HepG2 (cell line): ENCODE results near the gene GLIS2. TPM values are rescaled to one million over a fixed set of nuclear protein-coding genes. Genes with fewer than 3 reads are reported as not detected.

Experiments used
- CAMTA2 ChIP-seq: sonication (generic); formaldehyde crosslinking; IDR thresholded peaks from 2 replicates; pipeline ENCODE4 v1.4.0; 2020; ENCODE audit warnings: mild to moderate bottlenecking, missing genetic modification reagents, borderline replicate concordance
- CTCF ChIP-seq: sonication (generic); formaldehyde crosslinking; IDR thresholded peaks from 2 replicates; pipeline ENCODE4 v1.5.0; 2020; ENCODE audit warnings: mild to moderate bottlenecking, missing genetic modification reagents, moderate library complexity
- DPF2 ChIP-seq: sonication (generic); formaldehyde crosslinking; IDR thresholded peaks from 2 replicates; pipeline ENCODE4 v1.4.0; 2020; ENCODE audit warnings: mild to moderate bottlenecking, low read depth, missing genetic modification reagents, borderline replicate concordance
- HNRNPLL ChIP-seq: fragments of 200-400 bp; formaldehyde crosslinking; IDR thresholded peaks from 2 replicates; pipeline ENCODE4 v1.6.1; 2017; ENCODE audit warnings: mild to moderate bottlenecking, low read depth, low read length; ENCODE audit not compliant: poor library complexity, severe bottlenecking
- ISL2 ChIP-seq: sonication (generic); formaldehyde crosslinking; IDR thresholded peaks from 2 replicates; pipeline ENCODE4 v1.5.0; 2020; ENCODE audit warnings: missing genetic modification reagents
- JUNB ChIP-seq: sonication (generic); formaldehyde crosslinking; IDR thresholded peaks from 2 replicates; pipeline ENCODE4 v1.8.0; 2022; ENCODE audit warnings: missing genetic modification reagents, mild to moderate bottlenecking, borderline replicate concordance
- JUND ChIP-seq: sonication (generic); formaldehyde crosslinking; IDR thresholded peaks from 2 replicates; pipeline ENCODE4 v1.8.0; 2022; ENCODE audit warnings: mild to moderate bottlenecking, missing genetic modification reagents
- KDM3A ChIP-seq: IDR thresholded peaks from 2 replicates; pipeline ENCODE4 v1.6.1; 2018; ENCODE audit warnings: low read depth, missing compliant biosample characterization
- MAFF ChIP-seq: IDR thresholded peaks from 2 replicates; pipeline ENCODE4 v1.6.1; 2011; ENCODE audit warnings: low read depth, low read length, improper control_type of control experiment
- NR2C2 ChIP-seq: sonication (generic); formaldehyde crosslinking; IDR thresholded peaks from 2 replicates; pipeline ENCODE4 v1.4.0; 2020; ENCODE audit warnings: missing genetic modification reagents, mild to moderate bottlenecking, moderate library complexity, borderline replicate concordance
- SOX6 ChIP-seq, 2 experiments: fragments of 450-650 bp in 1 of 2; sonication (generic) in 1 of 2; formaldehyde crosslinking in 1 of 2; IDR thresholded peaks; 2 replicates each; pipeline versions ENCODE4 v1.4.0 to v1.6.1; 2017 to 2020; ENCODE audit warnings: antibody characterized with exemption in 1 of 2, mild to moderate bottlenecking in 1 of 2, missing genetic modification reagents in 1 of 2
- ZSCAN30 ChIP-seq: sonication (generic); formaldehyde crosslinking; IDR thresholded peaks from 2 replicates; pipeline ENCODE4 v1.5.0; 2020; ENCODE audit warnings: mild to moderate bottlenecking, missing genetic modification reagents
- polyA plus RNA-seq, 8 experiments: library from polyadenylated mRNA; depleted of rRNA in 3 of 8; stranded (reverse) in 7 of 8; unstranded in 1 of 8; fragments of >200 nt; fragmentation: Illumina TruSeq in 4 of 8; extraction: Trizol in 4 of 8; gene quantifications; 2 replicates each; pipeline versions ENCODE4 v1.2.1 to v1.2.3, GENCODE V29; 2011 to 2016; ENCODE audit warnings: low read depth in 4 of 8, missing spikeins in 1 of 8, mixed read lengths in 1 of 8; ENCODE audit not compliant: insufficient read depth in 1 of 8
- total RNA-seq, 5 experiments: library from RNA; depleted of rRNA; stranded (reverse); fragments of >200 nt; fragmentation: Illumina TruSeq; extraction: Trizol; gene quantifications; 2 replicates each; pipeline ENCODE4 v1.2.3, GENCODE V29; 2016; ENCODE audit warnings: low read depth in 1 of 5
- TF ChIP-seq, protein P1 (sequence below): sonication (generic); formaldehyde crosslinking; IDR thresholded peaks from 2 replicates; pipeline ENCODE4 v1.4.0; 2020; ENCODE audit warnings: missing genetic modification reagents
- TF ChIP-seq, protein P2 (sequence below): sonication (generic); formaldehyde crosslinking; IDR thresholded peaks from 2 replicates; pipeline ENCODE4 v1.5.0; 2020; ENCODE audit warnings: missing genetic modification reagents
- TF ChIP-seq, protein P3 (sequence below): sonication (generic); formaldehyde crosslinking; IDR thresholded peaks from 2 replicates; pipeline ENCODE4 v1.9.0; 2022; ENCODE audit warnings: missing genetic modification reagents, mild to moderate bottlenecking, borderline replicate concordance
- TF ChIP-seq, protein P4 (sequence below): sonication (generic); formaldehyde crosslinking; IDR thresholded peaks from 2 replicates; pipeline ENCODE4 v1.4.0; 2020; ENCODE audit warnings: missing genetic modification reagents

The GLIS2 gene
- total and polyA plus RNA-seq, 2 of the 13 experiments (the other 11 are each of a cell fraction or from before 2014, with no cell fraction given) = 0.28 to 0.29 TPM

GRCh38 chr16:4372578-4373355, 56.9 kb downstream of the GLIS2 start (continued):
- TF ChIP-seq, protein P1, sequence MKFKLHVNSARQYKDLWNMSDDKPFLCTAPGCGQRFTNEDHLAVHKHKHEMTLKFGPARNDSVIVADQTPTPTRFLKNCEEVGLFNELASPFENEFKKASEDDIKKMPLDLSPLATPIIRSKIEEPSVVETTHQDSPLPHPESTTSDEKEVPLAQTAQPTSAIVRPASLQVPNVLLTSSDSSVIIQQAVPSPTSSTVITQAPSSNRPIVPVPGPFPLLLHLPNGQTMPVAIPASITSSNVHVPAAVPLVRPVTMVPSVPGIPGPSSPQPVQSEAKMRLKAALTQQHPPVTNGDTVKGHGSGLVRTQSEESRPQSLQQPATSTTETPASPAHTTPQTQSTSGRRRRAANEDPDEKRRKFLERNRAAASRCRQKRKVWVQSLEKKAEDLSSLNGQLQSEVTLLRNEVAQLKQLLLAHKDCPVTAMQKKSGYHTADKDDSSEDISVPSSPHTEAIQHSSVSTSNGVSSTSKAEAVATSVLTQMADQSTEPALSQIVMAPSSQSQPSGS (CRISPR knock-in tag) = no peak
- TF ChIP-seq MAFF (no peak), SOX6 (IDR thresholded peaks at IDR 0.05) (no peak), SOX6 (CRISPR knock-in tag; IDR thresholded peaks at IDR 0.05) (peak; percentile 71), KDM3A (CRISPR knock-in tag) (0 out of 2 replicates have a peak, but pooled peaks have one; percentile 18), HNRNPLL (peak; percentile 6), CAMTA2 (peak; percentile 18; the same call in 1 of the 2 replicates), NR2C2 (CRISPR knock-in tag) (peak; percentile 68), CTCF (CRISPR knock-in tag) (peak; percentile 62), JUND (peak; percentile 16; the same call in 1 of the 2 replicates), JUNB (CRISPR knock-in tag) (no peak), ZSCAN30 (no peak), ISL2 (CRISPR knock-in tag) (peak; percentile 29; the same call in 1 of the 2 replicates), DPF2 (peak; percentile 26; the same call in 1 of the 2 replicates)
- TF ChIP-seq, protein P2, sequence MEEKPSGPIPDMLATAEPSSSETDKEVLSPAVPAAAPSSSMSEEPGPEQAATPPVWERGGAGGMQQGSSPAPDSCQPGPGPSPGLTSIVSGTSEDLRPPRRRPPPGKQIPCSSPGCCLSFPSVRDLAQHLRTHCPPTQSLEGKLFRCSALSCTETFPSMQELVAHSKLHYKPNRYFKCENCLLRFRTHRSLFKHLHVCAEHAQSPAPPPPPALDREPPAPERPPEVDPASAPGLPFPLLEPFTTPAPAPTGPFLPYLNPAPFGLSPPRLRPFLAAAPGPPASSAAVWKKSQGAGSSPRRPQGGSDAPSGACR (CRISPR knock-in tag) = 0 out of 2 replicates have a peak, but pooled peaks have one; percentile 61
- TF ChIP-seq, protein P3, sequence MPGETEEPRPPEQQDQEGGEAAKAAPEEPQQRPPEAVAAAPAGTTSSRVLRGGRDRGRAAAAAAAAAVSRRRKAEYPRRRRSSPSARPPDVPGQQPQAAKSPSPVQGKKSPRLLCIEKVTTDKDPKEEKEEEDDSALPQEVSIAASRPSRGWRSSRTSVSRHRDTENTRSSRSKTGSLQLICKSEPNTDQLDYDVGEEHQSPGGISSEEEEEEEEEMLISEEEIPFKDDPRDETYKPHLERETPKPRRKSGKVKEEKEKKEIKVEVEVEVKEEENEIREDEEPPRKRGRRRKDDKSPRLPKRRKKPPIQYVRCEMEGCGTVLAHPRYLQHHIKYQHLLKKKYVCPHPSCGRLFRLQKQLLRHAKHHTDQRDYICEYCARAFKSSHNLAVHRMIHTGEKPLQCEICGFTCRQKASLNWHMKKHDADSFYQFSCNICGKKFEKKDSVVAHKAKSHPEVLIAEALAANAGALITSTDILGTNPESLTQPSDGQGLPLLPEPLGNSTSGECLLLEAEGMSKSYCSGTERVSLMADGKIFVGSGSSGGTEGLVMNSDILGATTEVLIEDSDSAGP (CRISPR knock-in tag) = peak; percentile 76
- TF ChIP-seq, protein P4, sequence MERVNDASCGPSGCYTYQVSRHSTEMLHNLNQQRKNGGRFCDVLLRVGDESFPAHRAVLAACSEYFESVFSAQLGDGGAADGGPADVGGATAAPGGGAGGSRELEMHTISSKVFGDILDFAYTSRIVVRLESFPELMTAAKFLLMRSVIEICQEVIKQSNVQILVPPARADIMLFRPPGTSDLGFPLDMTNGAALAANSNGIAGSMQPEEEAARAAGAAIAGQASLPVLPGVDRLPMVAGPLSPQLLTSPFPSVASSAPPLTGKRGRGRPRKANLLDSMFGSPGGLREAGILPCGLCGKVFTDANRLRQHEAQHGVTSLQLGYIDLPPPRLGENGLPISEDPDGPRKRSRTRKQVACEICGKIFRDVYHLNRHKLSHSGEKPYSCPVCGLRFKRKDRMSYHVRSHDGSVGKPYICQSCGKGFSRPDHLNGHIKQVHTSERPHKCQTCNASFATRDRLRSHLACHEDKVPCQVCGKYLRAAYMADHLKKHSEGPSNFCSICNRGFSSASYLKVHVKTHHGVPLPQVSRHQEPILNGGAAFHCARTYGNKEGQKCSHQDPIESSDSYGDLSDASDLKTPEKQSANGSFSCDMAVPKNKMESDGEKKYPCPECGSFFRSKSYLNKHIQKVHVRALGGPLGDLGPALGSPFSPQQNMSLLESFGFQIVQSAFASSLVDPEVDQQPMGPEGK (CRISPR knock-in tag) = peak; percentile 88
